ENCODE measurements around the gene KIAA1671.
A peak's percentile ranks its signal among the peaks of the same experiment; 100 is the strongest.

KIAA1671 gene

GRCh38 chr22:25120761-25121212 lies 168.3 kb downstream of the KIAA1671 start:
- DNase-seq, result no peak

GRCh38 chr22:25122136-25122764 lies 169.7 kb downstream of the KIAA1671 start:
- DNase-seq, result no peak

GRCh38 chr22:25123677-25124076 lies 171.2 kb downstream of the KIAA1671 start:
- DNase-seq, result no peak

GRCh38 chr22:25125693-25126357 lies 173.3 kb downstream of the KIAA1671 start:
- DNase-seq, result peak; percentile 60 to 62

- no peak for DNase-seq
Measured at GRCh38 chr22:25126510-25126909, 174.0 kb downstream of the KIAA1671 start.

GRCh38 chr22:25127318-25127717 lies 174.8 kb downstream of the KIAA1671 start:
- DNase-seq, result no peak

- DNase-seq, result no peak
Measured at GRCh38 chr22:25130462-25130861, 177.9 kb downstream of the KIAA1671 start.

GRCh38 chr22:25131198-25131887 lies 178.8 kb downstream of the KIAA1671 start:
- no peak for DNase-seq

GRCh38 chr22:25134028-25134427 lies 181.5 kb downstream of the KIAA1671 start:
- DNase-seq, result peak in 1 of 2 experiments; percentile 52

- no peak for DNase-seq
Measured at GRCh38 chr22:25134451-25134850, 181.9 kb downstream of the KIAA1671 start.

GRCh38 chr22:25136953-25137576 lies 184.5 kb downstream of the KIAA1671 start:
- DNase-seq, result no peak

- DNase-seq, result no peak
Measured at GRCh38 chr22:25137577-25138525, 185.3 kb downstream of the KIAA1671 start.

- no peak for DNase-seq
Measured at GRCh38 chr22:25139062-25139461, 186.5 kb downstream of the KIAA1671 start.

- DNase-seq, result no peak
Measured at GRCh38 chr22:25142102-25142501, 189.6 kb downstream of the KIAA1671 start.

GRCh38 chr22:25143156-25144076 lies 190.9 kb downstream of the KIAA1671 start:
- DNase-seq, result no peak

GRCh38 chr22:25144522-25144921 lies 192.0 kb downstream of the KIAA1671 start:
- no peak for DNase-seq

- DNase-seq, result no peak
Measured at GRCh38 chr22:25146307-25146706, 193.8 kb downstream of the KIAA1671 start.

- no peak for DNase-seq
Measured at GRCh38 chr22:25146906-25147641, 194.6 kb downstream of the KIAA1671 start.

GRCh38 chr22:25147642-25147928 lies 195.1 kb downstream of the KIAA1671 start:
- DNase-seq, result no peak

- DNase-seq, result no peak
Measured at GRCh38 chr22:25148149-25148691, 195.7 kb downstream of the KIAA1671 start.

Measured in SHP77 (cell line).